Esophagus squamous epithelium (tissue), 4 donors: Measurements from ENCODE around the gene OAS3.

Experiments
- POLR2A ChIP-seq, 4 donors: fragments of 450-650 bp; IDR thresholded peaks; one replicate each; pipeline ENCODE4 v1.6.1; 2017; ENCODE audit warnings: antibody characterized with exemption in 4 of 4, mild to moderate bottlenecking in 4 of 4, moderate library complexity in 3 of 4
- TF ChIP-seq, protein P1 (sequence below), 6 experiments: fragments of 450-650 bp in 4 of 6; fragments of 200-600 bp in 2 of 6; sonication (generic) in 2 of 6; IDR thresholded peaks; one replicate each; pipeline ENCODE4 v1.5.1; 2016 to 2019; ENCODE audit warnings: antibody characterized with exemption in 6 of 6, mild to moderate bottlenecking in 4 of 6, moderate library complexity in 4 of 6

DNA sequence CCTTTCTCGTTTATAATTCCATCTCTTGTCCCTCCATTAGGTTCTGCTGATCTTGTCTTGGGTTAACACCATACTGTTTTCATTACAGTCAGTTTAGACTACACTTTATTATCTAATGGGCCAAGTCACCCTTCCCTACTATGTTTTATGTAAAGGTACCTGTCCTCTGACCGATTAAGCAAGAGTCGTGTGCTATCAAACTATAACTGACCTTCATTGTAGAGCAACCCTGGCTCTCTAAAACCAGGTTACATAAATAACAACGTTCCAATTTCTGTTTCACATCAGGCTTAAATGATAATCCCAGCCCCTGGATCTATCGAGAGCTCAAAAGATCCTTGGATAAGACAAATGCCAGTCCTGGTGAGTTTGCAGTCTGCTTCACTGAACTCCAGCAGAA lies 56.7 kb downstream of the OAS3 start:
- TF ChIP-seq, protein P1, sequence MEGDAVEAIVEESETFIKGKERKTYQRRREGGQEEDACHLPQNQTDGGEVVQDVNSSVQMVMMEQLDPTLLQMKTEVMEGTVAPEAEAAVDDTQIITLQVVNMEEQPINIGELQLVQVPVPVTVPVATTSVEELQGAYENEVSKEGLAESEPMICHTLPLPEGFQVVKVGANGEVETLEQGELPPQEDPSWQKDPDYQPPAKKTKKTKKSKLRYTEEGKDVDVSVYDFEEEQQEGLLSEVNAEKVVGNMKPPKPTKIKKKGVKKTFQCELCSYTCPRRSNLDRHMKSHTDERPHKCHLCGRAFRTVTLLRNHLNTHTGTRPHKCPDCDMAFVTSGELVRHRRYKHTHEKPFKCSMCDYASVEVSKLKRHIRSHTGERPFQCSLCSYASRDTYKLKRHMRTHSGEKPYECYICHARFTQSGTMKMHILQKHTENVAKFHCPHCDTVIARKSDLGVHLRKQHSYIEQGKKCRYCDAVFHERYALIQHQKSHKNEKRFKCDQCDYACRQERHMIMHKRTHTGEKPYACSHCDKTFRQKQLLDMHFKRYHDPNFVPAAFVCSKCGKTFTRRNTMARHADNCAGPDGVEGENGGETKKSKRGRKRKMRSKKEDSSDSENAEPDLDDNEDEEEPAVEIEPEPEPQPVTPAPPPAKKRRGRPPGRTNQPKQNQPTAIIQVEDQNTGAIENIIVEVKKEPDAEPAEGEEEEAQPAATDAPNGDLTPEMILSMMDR (IDR thresholded peaks at IDR 0.05), result no peak
- TF ChIP-seq POLR2A (IDR thresholded peaks at IDR 0.05), result no peak
